HEK293 (cell line): ENCODE results near the gene GPR107.

Experiments
- ZBTB21 ChIP-seq: fragments of 450-650 bp; formaldehyde crosslinking; IDR thresholded peaks from 2 replicates; pipeline ENCODE4 v1.5.1; 2017; ENCODE audit warnings: missing biosample characterization, missing genetic modification characterization
- ZNF639 ChIP-seq: fragments of 450-650 bp; formaldehyde crosslinking; IDR thresholded peaks from 2 replicates; pipeline ENCODE4 v1.5.1; 2016; ENCODE audit warnings: missing biosample characterization, missing genetic modification characterization

GRCh38 chr9:130157079-130157478 lies 103.4 kb downstream of the GPR107 start:
- TF ChIP-seq ZNF639 (tag by site-specific recombination) (no peak), ZBTB21 (no peak)
